ENCODE results near the gene PRRC2B.

Gene PRRC2B

GRCh38 chr9:131404581-131404980 is 10.7 kb downstream of the PRRC2B start:
- no peaks in the 10 kb centered on the region for H3K9me3 ChIP-seq (ENCODE audit: insufficient read depth, low read length)
- no peak overlapping the region for H3K4me2 ChIP-seq (ENCODE audit: low read length)
- TF ChIP-seq EZH2phosphoT487 (IDR thresholded peaks at IDR 0.05; ENCODE audit: low read depth) (no peak), CTCF (IDR thresholded peaks at IDR 0.05; ENCODE audit: low read depth, low read length) (no peak)
- H3K4me1 ChIP-seq (ENCODE audit: low read length): no peaks in the 10 kb centered on the region
- H3K27me3 ChIP-seq (ENCODE audit: low read depth, low read length): no peaks in the 10 kb centered on the region
- H3K4me3 ChIP-seq (ENCODE audit: low read length): no peak overlapping the region
- H2AFZ ChIP-seq (ENCODE audit: low read depth, low read length): no peak overlapping the region
- H4K20me1 ChIP-seq (ENCODE audit: insufficient read depth, low read length): peaks cover 96% of the 10 kb centered on the region
- peaks cover 100% of the 10 kb centered on the region for H3K79me2 ChIP-seq (ENCODE audit: low read length)
- H3K9ac ChIP-seq (ENCODE audit: low read length): no peak overlapping the region
- no peak overlapping the region for H3K27ac ChIP-seq (ENCODE audit: low read length)
- H3K36me3 ChIP-seq (replicated peaks; ENCODE audit: low read depth, low read length): peaks cover 17% of the 10 kb centered on the region

GRCh38 chr9:131404987-131405386 is 11.1 kb downstream of the PRRC2B start:
- H3K79me2 ChIP-seq (ENCODE audit: low read length): peaks cover 100% of the 10 kb centered on the region
- peaks cover 19% of the 10 kb centered on the region for H3K36me3 ChIP-seq (replicated peaks; ENCODE audit: low read depth, low read length)
- TF ChIP-seq EZH2phosphoT487 (IDR thresholded peaks at IDR 0.05; ENCODE audit: low read depth) (no peak), CTCF (IDR thresholded peaks at IDR 0.05; ENCODE audit: low read depth, low read length) (no peak)
- no peak overlapping the region for H2AFZ ChIP-seq (ENCODE audit: low read depth, low read length)
- no peak overlapping the region for H3K9ac ChIP-seq (ENCODE audit: low read length)
- no peak overlapping the region for H3K4me3 ChIP-seq (ENCODE audit: low read length)
- peaks cover 96% of the 10 kb centered on the region for H4K20me1 ChIP-seq (ENCODE audit: insufficient read depth, low read length)
- H3K9me3 ChIP-seq (ENCODE audit: insufficient read depth, low read length): no peaks in the 10 kb centered on the region
- no peaks in the 10 kb centered on the region for H3K27me3 ChIP-seq (ENCODE audit: low read depth, low read length)
- H3K4me1 ChIP-seq (ENCODE audit: low read length): no peaks in the 10 kb centered on the region
- H3K4me2 ChIP-seq (ENCODE audit: low read length): no peak overlapping the region
- H3K27ac ChIP-seq (ENCODE audit: low read length): no peak overlapping the region

GRCh38 chr9:131405428-131405827 is 11.5 kb downstream of the PRRC2B start:
- Histone ChIP-seq H3K9me3 (ENCODE audit: insufficient read depth, low read length) (no peaks in the 10 kb centered on the region), H3K4me3 (ENCODE audit: low read length) (no peak overlapping the region), H2AFZ (ENCODE audit: low read depth, low read length) (no peak overlapping the region), H3K4me1 (ENCODE audit: low read length) (no peaks in the 10 kb centered on the region), H3K27ac (ENCODE audit: low read length) (no peak overlapping the region), H3K79me2 (ENCODE audit: low read length) (peaks cover 100% of the 10 kb centered on the region), H3K27me3 (ENCODE audit: low read depth, low read length) (no peaks in the 10 kb centered on the region), H3K36me3 (replicated peaks; ENCODE audit: low read depth, low read length) (peaks cover 24% of the 10 kb centered on the region), H3K4me2 (ENCODE audit: low read length) (no peak overlapping the region), H4K20me1 (ENCODE audit: insufficient read depth, low read length) (peaks cover 96% of the 10 kb centered on the region), H3K9ac (ENCODE audit: low read length) (no peak overlapping the region)
- TF ChIP-seq EZH2phosphoT487 (IDR thresholded peaks at IDR 0.05; ENCODE audit: low read depth) (no peak), CTCF (IDR thresholded peaks at IDR 0.05; ENCODE audit: low read depth, low read length) (no peak)

GRCh38 chr9:131405858-131406537 is 12.1 kb downstream of the PRRC2B start:
- H4K20me1 ChIP-seq (ENCODE audit: insufficient read depth, low read length): peaks cover 96% of the 10 kb centered on the region
- H3K79me2 ChIP-seq (ENCODE audit: low read length): peaks cover 100% of the 10 kb centered on the region
- no peak overlapping the region for H3K27ac ChIP-seq (ENCODE audit: low read length)
- H3K4me1 ChIP-seq (ENCODE audit: low read length): no peaks in the 10 kb centered on the region
- no peaks in the 10 kb centered on the region for H3K27me3 ChIP-seq (ENCODE audit: low read depth, low read length)
- no peak overlapping the region for H2AFZ ChIP-seq (ENCODE audit: low read depth, low read length)
- no peak for TF ChIP-seq CTCF (IDR thresholded peaks at IDR 0.05; ENCODE audit: low read depth, low read length)
- no peak for TF ChIP-seq EZH2phosphoT487 (IDR thresholded peaks at IDR 0.05; ENCODE audit: low read depth)
- peaks cover 28% of the 10 kb centered on the region for H3K36me3 ChIP-seq (replicated peaks; ENCODE audit: low read depth, low read length)
- H3K9ac ChIP-seq (ENCODE audit: low read length): no peak overlapping the region
- no peak overlapping the region for H3K4me3 ChIP-seq (ENCODE audit: low read length)
- no peak overlapping the region for H3K4me2 ChIP-seq (ENCODE audit: low read length)
- H3K9me3 ChIP-seq (ENCODE audit: insufficient read depth, low read length): no peaks in the 10 kb centered on the region
